Neuronal stem cell (in vitro differentiated cells): ENCODE results near the gene THSD4.
A peak's percentile ranks its signal among the peaks of the same experiment; 100 is the strongest.

Experiments used
- DNase-seq: peaks from one replicate; pipeline ENCODE4 v3.0.0-alpha.2; 2013; ENCODE audit warnings: low spot score
- H2AFZ ChIP-seq: one replicate; pipeline ENCODE4 v1.6.1; 2013; ENCODE audit warnings: mild to moderate bottlenecking, low read length, inconsistent platforms
- H2AK5ac ChIP-seq: 2 replicates; pipeline ENCODE4 v1.6.1; 2013; ENCODE audit warnings: low read depth, mild to moderate bottlenecking, inconsistent platforms, low read length, moderate library complexity, mixed read lengths
- H2BK120ac ChIP-seq: 2 replicates; pipeline ENCODE4 v1.6.1; 2013; ENCODE audit warnings: low read depth, mild to moderate bottlenecking, inconsistent platforms, low read length, moderate library complexity, mixed read lengths
- H2BK12ac ChIP-seq: one replicate; pipeline ENCODE4 v1.6.1; 2013; ENCODE audit warnings: low read length, inconsistent platforms
- H2BK15ac ChIP-seq: 2 replicates; pipeline ENCODE4 v1.6.1; 2013; ENCODE audit warnings: mild to moderate bottlenecking, low read length, inconsistent platforms, mixed read lengths
- H2BK5ac ChIP-seq: one replicate; pipeline ENCODE4 v1.6.1; 2013; ENCODE audit warnings: inconsistent platforms, mild to moderate bottlenecking, low read length, moderate library complexity
- H3K14ac ChIP-seq: one replicate; pipeline ENCODE4 v1.6.1; 2013; ENCODE audit warnings: low read length, inconsistent platforms
- H3K18ac ChIP-seq: 2 replicates; pipeline ENCODE4 v1.6.1; 2013; ENCODE audit warnings: low read length, inconsistent platforms
- H3K23ac ChIP-seq: 2 replicates; pipeline ENCODE4 v1.6.1; 2013; ENCODE audit warnings: low read depth, mild to moderate bottlenecking, mixed read lengths, low read length, inconsistent platforms; ENCODE audit not compliant: poor library complexity
- H3K27ac ChIP-seq: replicated peaks from 3 replicates; pipeline ENCODE4 v1.5.1; 2013; ENCODE audit warnings: low read length, inconsistent platforms
- H3K27me3 ChIP-seq, 3 experiments: 2 replicates each; pipeline ENCODE4 v1.6.1; 2013; ENCODE audit warnings: low read length in 3 of 3, mild to moderate bottlenecking in 2 of 3, inconsistent platforms in 1 of 3, low read depth in 1 of 3, mixed read lengths in 1 of 3, moderate library complexity in 1 of 3; ENCODE audit not compliant: control insufficient read depth in 3 of 3, insufficient read depth in 3 of 3
- H3K36me3 ChIP-seq, 2 donors: replicated peaks in 1 of 2; 2 replicates each; pipeline ENCODE4 v1.6.1; 2013; ENCODE audit warnings: low read length in 2 of 2; ENCODE audit not compliant: control insufficient read depth in 2 of 2, insufficient read depth in 2 of 2
- H3K4ac ChIP-seq: 2 replicates; pipeline ENCODE4 v1.6.1; 2013; ENCODE audit warnings: inconsistent platforms, mild to moderate bottlenecking, low read length, moderate library complexity
- H3K4me1 ChIP-seq, 2 donors: 1 replicate in 1 of 2; 2 replicates in 1 of 2; pipeline ENCODE4 v1.6.1; 2013; ENCODE audit warnings: low read length in 2 of 2, low read depth in 1 of 2; ENCODE audit not compliant: control insufficient read depth in 2 of 2, insufficient read depth in 1 of 2
- H3K4me2 ChIP-seq: one replicate; pipeline ENCODE4 v1.6.1; 2013; ENCODE audit warnings: mild to moderate bottlenecking, low read length, inconsistent platforms; ENCODE audit not compliant: insufficient read depth, poor library complexity, severe bottlenecking
- H3K4me3 ChIP-seq, 2 donors: 2 replicates each; pipeline ENCODE4 v1.5.1; 2013; ENCODE audit warnings: low read length in 2 of 2, mild to moderate bottlenecking in 2 of 2, inconsistent platforms in 1 of 2, moderate library complexity in 1 of 2
- H3K79me1 ChIP-seq: one replicate; pipeline ENCODE4 v1.6.1; 2013; ENCODE audit warnings: low read depth, mild to moderate bottlenecking, inconsistent platforms, low read length, moderate library complexity
- H3K9ac ChIP-seq: one replicate; pipeline ENCODE4 v1.6.1; 2013; ENCODE audit warnings: mild to moderate bottlenecking, low read depth, low read length, inconsistent platforms; ENCODE audit not compliant: poor library complexity
- H3K9me3 ChIP-seq, 2 donors: replicated peaks in 1 of 2; 2 replicates each; pipeline versions ENCODE3 to v1.6.1; 2013; ENCODE audit warnings: low read length in 2 of 2, mild to moderate bottlenecking in 2 of 2, inconsistent platforms in 1 of 2, low read depth in 1 of 2, mixed read lengths in 1 of 2, moderate library complexity in 1 of 2; ENCODE audit not compliant: control insufficient read depth in 2 of 2, insufficient read depth in 1 of 2
- H4K8ac ChIP-seq: one replicate; pipeline ENCODE4 v1.6.1; 2013; ENCODE audit warnings: low read depth, mild to moderate bottlenecking, inconsistent platforms, low read length, moderate library complexity
- H4K91ac ChIP-seq: one replicate; pipeline ENCODE4 v1.6.1; 2013; ENCODE audit warnings: low read length, low read depth, mild to moderate bottlenecking, inconsistent platforms; ENCODE audit not compliant: poor library complexity
- WGBS, 2 donors: extraction: QIAGEN DNeasy Blood & Tissue Kit; methylation state at CpG; one replicate each; pipeline ENCODE4 v1.1.7; 2013; ENCODE audit warnings: missing lambda C conversion rate in 2 of 2, mixed read lengths in 1 of 2; ENCODE audit not compliant: insufficient read length in 2 of 2, insufficient replicate concordance in 1 of 2; ENCODE audit errors: extremely low coverage in 2 of 2; 5-methylcytosine and 5-hydroxymethylcytosine counted together

The THSD4 gene

DNA sequence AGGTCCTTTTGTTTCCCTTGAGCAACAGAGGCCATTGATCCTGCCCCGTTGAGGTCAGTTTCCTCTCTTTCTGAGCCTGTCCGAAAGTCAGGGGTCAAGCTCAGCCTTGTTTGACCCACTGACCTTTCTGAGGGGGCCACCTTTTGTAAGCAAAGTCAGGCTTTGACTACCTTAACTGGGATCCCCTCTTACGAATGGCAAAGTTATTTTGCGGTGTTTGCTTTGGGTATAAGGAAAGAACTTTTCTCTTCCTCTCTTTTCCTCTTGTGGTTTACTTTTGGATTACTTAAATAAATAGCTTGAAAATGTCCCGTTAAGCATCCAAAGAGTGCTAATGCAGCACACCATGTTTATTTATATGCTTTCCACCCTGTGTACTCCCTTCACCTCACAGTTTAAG, 340.6 kb downstream of the THSD4 start:
- H3K14ac ChIP-seq, result no peak overlapping the region
- no peak overlapping the region for H3K23ac ChIP-seq
- H2BK5ac ChIP-seq, result no peak overlapping the region
- DNase-seq, result peak; percentile 21
- no peak overlapping the region for H3K4me2 ChIP-seq
- H2BK120ac ChIP-seq, result no peak overlapping the region
- H3K27me3 ChIP-seq, result peaks cover 0 to 21% (median 0%) of the 10 kb centered on the region in 3 experiments
- no peaks in the 10 kb centered on the region for H3K9me3 ChIP-seq
- peaks cover 3 to 14% of the 10 kb centered on the region in 2 donors for H3K4me1 ChIP-seq
- no peak overlapping the region for H4K8ac ChIP-seq
- no peak overlapping the region for H3K4ac ChIP-seq
- no peak overlapping the region for H3K4me3 ChIP-seq
- no peak overlapping the region for H2BK12ac ChIP-seq
- no peak overlapping the region for H3K9ac ChIP-seq
- WGBS, 2 donors, result no CpG with 5 or more reads among the region's 5 CpGs
- no peak overlapping the region for H3K27ac ChIP-seq
- H4K91ac ChIP-seq, result no peak overlapping the region
- no peak overlapping the region for H2BK15ac ChIP-seq
- no peak overlapping the region for H2AFZ ChIP-seq
- no peaks in the 10 kb centered on the region for H3K36me3 ChIP-seq
- no peak overlapping the region for H2AK5ac ChIP-seq
- H3K79me1 ChIP-seq, result no peaks in the 10 kb centered on the region
- H3K18ac ChIP-seq, result no peak overlapping the region

- Histone ChIP-seq H3K18ac (no peak overlapping the region), H2BK5ac (no peak overlapping the region), H2BK120ac (no peak overlapping the region), H3K4me3 (no peak overlapping the region), H4K8ac (no peak overlapping the region), H3K9ac (no peak overlapping the region), H2BK15ac (no peak overlapping the region), H3K23ac (no peak overlapping the region), H3K27ac (no peak overlapping the region), H2AK5ac (no peak overlapping the region), H3K4ac (no peak overlapping the region), H3K4me2 (no peak overlapping the region), H3K4me1 (peaks cover 3 to 14% of the 10 kb centered on the region in 2 donors), H3K14ac (no peak overlapping the region), H2BK12ac (no peak overlapping the region), H2AFZ (no peak overlapping the region), H3K9me3 (no peaks in the 10 kb centered on the region), H3K36me3 (no peaks in the 10 kb centered on the region), H3K79me1 (no peaks in the 10 kb centered on the region), H3K27me3 (peaks cover 0 to 24% (median 0%) of the 10 kb centered on the region in 3 experiments), H4K91ac (no peak overlapping the region)
- DNase-seq, result no peak
Measured at GRCh38 chr15:71456362-71456761, 341.1 kb downstream of the THSD4 start.

DNA sequence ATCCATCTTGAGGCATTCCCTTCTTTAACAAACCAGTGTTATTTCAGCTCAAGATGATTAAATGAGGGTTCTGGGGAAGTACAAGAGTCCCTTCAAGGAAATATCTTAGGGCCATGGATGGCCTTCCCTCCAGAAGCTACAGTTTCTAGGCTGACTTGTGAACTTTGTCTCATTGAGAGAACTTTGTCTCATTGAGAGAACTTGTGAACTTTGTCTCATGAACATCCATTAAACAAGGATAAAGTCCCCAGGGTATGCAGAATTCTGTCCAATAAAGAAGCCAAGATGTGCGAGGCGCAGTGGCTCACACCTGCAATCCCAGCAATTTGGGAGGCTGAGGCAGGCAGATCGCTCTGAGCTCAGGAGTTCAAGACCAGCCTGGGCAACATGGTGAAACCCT, 341.5 kb downstream of the THSD4 start:
- Histone ChIP-seq H3K4ac (no peak overlapping the region), H2AK5ac (no peak overlapping the region), H2BK5ac (no peak overlapping the region), H3K36me3 (no peaks in the 10 kb centered on the region), H2BK120ac (no peak overlapping the region), H2AFZ (no peak overlapping the region), H3K9ac (no peak overlapping the region), H2BK15ac (no peak overlapping the region), H3K14ac (no peak overlapping the region), H3K18ac (no peak overlapping the region), H4K8ac (no peak overlapping the region), H3K23ac (no peak overlapping the region), H4K91ac (no peak overlapping the region), H2BK12ac (no peak overlapping the region), H3K4me3 (no peak overlapping the region), H3K9me3 (no peaks in the 10 kb centered on the region), H3K4me1 (peaks cover 3 to 14% of the 10 kb centered on the region in 2 donors), H3K4me2 (no peak overlapping the region), H3K27me3 (peaks cover 0 to 21% (median 0%) of the 10 kb centered on the region in 3 experiments), H3K27ac (no peak overlapping the region), H3K79me1 (no peaks in the 10 kb centered on the region)
- WGBS, 2 donors, result no CpG with 5 or more reads among the region's 3 CpGs
- DNase-seq, result no peak

DNA sequence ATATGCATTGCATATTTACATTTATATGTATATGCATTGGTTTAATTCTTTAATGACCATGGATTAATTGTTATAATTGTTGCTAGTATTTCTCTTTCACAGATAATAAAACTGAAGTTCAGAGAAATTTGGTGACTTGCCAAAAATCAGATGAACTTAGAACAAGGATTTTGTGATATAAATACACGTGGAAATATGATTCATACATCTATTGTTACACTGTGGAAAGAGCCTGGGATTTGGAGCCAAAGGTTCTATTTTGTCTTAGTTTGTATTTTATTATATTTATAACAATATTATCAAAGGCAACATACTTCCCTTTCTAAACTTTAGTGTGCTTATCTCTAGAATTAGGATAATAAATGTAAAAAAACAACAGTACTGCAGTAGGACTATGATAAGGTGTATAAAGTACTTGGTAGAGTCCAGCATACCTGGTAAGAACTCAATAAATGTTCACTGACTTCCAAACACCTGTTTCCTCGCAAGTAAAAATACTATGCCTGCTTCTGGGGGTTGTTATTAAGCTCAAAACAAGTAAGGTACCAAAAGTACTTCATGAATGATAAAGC, 342.9 kb downstream of the THSD4 start:
- no peak overlapping the region for H2BK5ac ChIP-seq
- H3K4ac ChIP-seq, result no peak overlapping the region
- no peak for DNase-seq
- H3K4me3 ChIP-seq, result no peak overlapping the region
- no peak overlapping the region for H4K91ac ChIP-seq
- H3K36me3 ChIP-seq, result no peaks in the 10 kb centered on the region
- H2AFZ ChIP-seq, result no peak overlapping the region
- H3K23ac ChIP-seq, result no peak overlapping the region
- no CpG with 5 or more reads among the region's 2 CpGs for WGBS, 2 donors
- H2BK120ac ChIP-seq, result no peak overlapping the region
- H3K27ac ChIP-seq, result no peak overlapping the region
- no peaks in the 10 kb centered on the region for H3K79me1 ChIP-seq
- no peaks in the 10 kb centered on the region for H3K9me3 ChIP-seq
- H3K27me3 ChIP-seq, result peaks cover 0 to 15% (median 0%) of the 10 kb centered on the region in 3 experiments
- H2AK5ac ChIP-seq, result no peak overlapping the region
- no peak overlapping the region for H2BK15ac ChIP-seq
- no peak overlapping the region for H3K9ac ChIP-seq
- no peak overlapping the region for H3K4me2 ChIP-seq
- H4K8ac ChIP-seq, result no peak overlapping the region
- no peak overlapping the region for H2BK12ac ChIP-seq
- no peak overlapping the region for H3K14ac ChIP-seq
- H3K4me1 ChIP-seq, result peaks cover 3 to 11% of the 10 kb centered on the region in 2 donors
- no peak overlapping the region for H3K18ac ChIP-seq
